ENCODE results near the gene CROT. TPM values are rescaled to one million over a fixed set of nuclear protein-coding genes. Genes with fewer than 3 reads are reported as not detected.
A peak's percentile ranks its signal among the peaks of the same experiment; 100 is the strongest.

CROT gene
- total RNA-seq, 1 donor from 2014 or later, result 18.8 TPM

DNA sequence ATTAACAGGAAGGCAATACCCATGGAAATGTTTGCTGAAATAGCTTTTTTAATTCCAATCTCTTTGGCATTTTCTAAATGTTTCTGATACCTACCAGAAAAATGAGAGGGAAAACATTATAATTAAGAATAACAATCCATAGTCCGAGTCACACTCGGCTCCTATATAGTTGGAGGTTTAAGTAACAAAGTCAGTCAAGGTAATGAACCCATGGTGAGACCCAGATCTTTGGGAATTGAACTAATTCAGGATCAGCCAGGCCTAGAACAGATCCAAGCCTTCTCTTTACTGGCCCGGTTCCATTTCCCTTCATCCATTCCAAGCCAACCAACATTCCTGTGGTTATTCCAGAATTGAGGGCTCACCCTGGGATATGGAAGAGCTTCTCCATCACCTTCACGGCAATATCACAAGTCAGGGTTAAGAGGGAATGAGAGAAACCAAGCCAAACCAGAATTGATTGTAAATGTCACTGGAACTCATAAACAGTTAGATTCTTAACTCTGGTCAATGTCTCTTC lies 101.7 kb downstream of the CROT start:
- no peaks in the 10 kb centered on the region for H3K36me3 ChIP-seq (ENCODE audit: insufficient read depth, low read length)
- no peak overlapping the region for H3K4me2 ChIP-seq (ENCODE audit: low read length)
- H3K4me1 Mint-ChIP-seq (ENCODE audit: low read depth, unreplicated experiment), result no peaks in the 10 kb centered on the region
- H3K79me2 ChIP-seq (ENCODE audit: insufficient read depth, low read length), result no peaks in the 10 kb centered on the region
- DNase-seq (ENCODE audit: low read depth) (peak; percentile 56), FAIRE-seq (no peak)
- H3K9me3 Mint-ChIP-seq (ENCODE audit: unreplicated experiment), result no peaks in the 10 kb centered on the region
- no peak overlapping the region for H2AFZ ChIP-seq (ENCODE audit: low read depth, low read length)
- H3K4me3 ChIP-seq (ENCODE audit: insufficient read depth, low read depth, low read length), result no peak overlapping the region
- H3K4me1 ChIP-seq (ENCODE audit: insufficient read depth, low read length), result no peaks in the 10 kb centered on the region
- no peak overlapping the region for H3K27ac ChIP-seq (ENCODE audit: low read depth, low read length)
- TF ChIP-seq EZH2 (IDR thresholded peaks at IDR 0.05; ENCODE audit: insufficient read depth, low read length), result no peak
- TF ChIP-seq, protein P1, sequence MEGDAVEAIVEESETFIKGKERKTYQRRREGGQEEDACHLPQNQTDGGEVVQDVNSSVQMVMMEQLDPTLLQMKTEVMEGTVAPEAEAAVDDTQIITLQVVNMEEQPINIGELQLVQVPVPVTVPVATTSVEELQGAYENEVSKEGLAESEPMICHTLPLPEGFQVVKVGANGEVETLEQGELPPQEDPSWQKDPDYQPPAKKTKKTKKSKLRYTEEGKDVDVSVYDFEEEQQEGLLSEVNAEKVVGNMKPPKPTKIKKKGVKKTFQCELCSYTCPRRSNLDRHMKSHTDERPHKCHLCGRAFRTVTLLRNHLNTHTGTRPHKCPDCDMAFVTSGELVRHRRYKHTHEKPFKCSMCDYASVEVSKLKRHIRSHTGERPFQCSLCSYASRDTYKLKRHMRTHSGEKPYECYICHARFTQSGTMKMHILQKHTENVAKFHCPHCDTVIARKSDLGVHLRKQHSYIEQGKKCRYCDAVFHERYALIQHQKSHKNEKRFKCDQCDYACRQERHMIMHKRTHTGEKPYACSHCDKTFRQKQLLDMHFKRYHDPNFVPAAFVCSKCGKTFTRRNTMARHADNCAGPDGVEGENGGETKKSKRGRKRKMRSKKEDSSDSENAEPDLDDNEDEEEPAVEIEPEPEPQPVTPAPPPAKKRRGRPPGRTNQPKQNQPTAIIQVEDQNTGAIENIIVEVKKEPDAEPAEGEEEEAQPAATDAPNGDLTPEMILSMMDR (IDR thresholded peaks at IDR 0.05; ENCODE audit: insufficient read depth, low read depth, low read length), result no peak
- H3K27me3 Mint-ChIP-seq (ENCODE audit: low read depth, unreplicated experiment), result no peaks in the 10 kb centered on the region
- no peaks in the 10 kb centered on the region for H3K27me3 ChIP-seq (ENCODE audit: insufficient read depth, low read length)
- H3K36me3 Mint-ChIP-seq (ENCODE audit: low read depth, unreplicated experiment), result peaks cover 2% of the 10 kb centered on the region
- H3K9ac ChIP-seq (ENCODE audit: low read length), result no peak overlapping the region
- H3K27ac Mint-ChIP-seq (ENCODE audit: unreplicated experiment), result no peak overlapping the region
- no peak overlapping the region for H3K4me3 Mint-ChIP-seq (ENCODE audit: unreplicated experiment)
- no peaks in the 10 kb centered on the region for H3K9me3 ChIP-seq (ENCODE audit: insufficient read depth, low read depth, low read length)
- H4K20me1 ChIP-seq (ENCODE audit: insufficient read depth, low read length), result no peaks in the 10 kb centered on the region

DNA sequence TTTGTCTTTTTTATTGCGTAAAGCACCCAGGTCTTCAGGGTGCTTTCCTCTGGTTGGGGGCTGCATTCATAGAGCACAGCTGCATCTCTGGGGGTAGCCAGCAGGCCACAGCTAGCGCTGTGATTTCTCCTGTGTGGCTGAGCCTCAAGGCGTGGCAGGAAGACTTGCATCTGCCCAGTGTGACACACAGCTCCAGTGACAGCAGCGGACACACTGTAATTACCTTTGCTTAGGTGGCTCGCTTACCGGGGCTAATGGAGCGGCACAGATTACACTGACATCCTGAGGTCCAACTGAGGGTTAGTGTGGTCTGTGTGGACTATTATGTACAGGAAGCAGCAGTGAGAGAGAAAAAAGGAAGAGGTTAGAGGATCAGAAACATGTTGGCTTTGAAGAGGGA lies 102.9 kb downstream of the CROT start:
- Mint-ChIP-seq H3K27ac (ENCODE audit: unreplicated experiment) (no peak overlapping the region), H3K27me3 (ENCODE audit: low read depth, unreplicated experiment) (no peaks in the 10 kb centered on the region)

More for the DNA sequence above, 102.9 kb downstream of the CROT start:
- TF ChIP-seq EZH2 (IDR thresholded peaks at IDR 0.05; ENCODE audit: insufficient read depth, low read length), result no peak
- TF ChIP-seq, protein P1 (IDR thresholded peaks at IDR 0.05; ENCODE audit: insufficient read depth, low read depth, low read length), result no peak
- Histone ChIP-seq H3K27ac (ENCODE audit: low read depth, low read length) (no peak overlapping the region), H3K36me3 (ENCODE audit: insufficient read depth, low read length) (no peaks in the 10 kb centered on the region), H3K4me1 (ENCODE audit: insufficient read depth, low read length) (no peaks in the 10 kb centered on the region), H3K27me3 (ENCODE audit: insufficient read depth, low read length) (no peaks in the 10 kb centered on the region), H2AFZ (ENCODE audit: low read depth, low read length) (no peak overlapping the region), H3K9me3 (ENCODE audit: insufficient read depth, low read depth, low read length) (no peaks in the 10 kb centered on the region), H3K4me2 (ENCODE audit: low read length) (no peak overlapping the region), H4K20me1 (ENCODE audit: insufficient read depth, low read length) (no peaks in the 10 kb centered on the region), H3K9ac (ENCODE audit: low read length) (no peak overlapping the region), H3K79me2 (ENCODE audit: insufficient read depth, low read length) (no peaks in the 10 kb centered on the region), H3K4me3 (ENCODE audit: insufficient read depth, low read depth, low read length) (no peak overlapping the region)
- FAIRE-seq (no peak), DNase-seq (ENCODE audit: low read depth) (no peak)
- Mint-ChIP-seq H3K9me3 (ENCODE audit: unreplicated experiment) (no peaks in the 10 kb centered on the region), H3K4me3 (ENCODE audit: unreplicated experiment) (no peak overlapping the region), H3K4me1 (ENCODE audit: low read depth, unreplicated experiment) (no peaks in the 10 kb centered on the region), H3K36me3 (ENCODE audit: low read depth, unreplicated experiment) (no peaks in the 10 kb centered on the region)

Other genes with a start within 250 kb of the CROT start
- 77.3 and 89.2 TPM in 2 replicates for gene DMTF1, start 193.2 kb upstream of the CROT start, total RNA-seq
- 25.4 and 28.3 TPM in 2 replicates for gene TMEM243, start 125.9 kb upstream of the CROT start, total RNA-seq
- 0.36 and 0.48 TPM in 2 replicates for gene ABCB4, start 130.0 kb downstream of the CROT start, total RNA-seq

Measured in astrocyte (in vitro differentiated cells and primary cell).